GM19193 (cell line): ENCODE results near the gene RAD51B.

ENCODE experiments used
- POLR2A ChIP-seq: IDR thresholded peaks from 4 replicates; pipeline ENCODE4 v1.6.1; 2011; ENCODE audit not compliant: insufficient read depth, insufficient read length; ENCODE audit errors: extremely low read depth

The RAD51B gene

GRCh38 chr14:68593806-68594536 lies 774.4 kb downstream of the RAD51B start:
- no peak for TF ChIP-seq POLR2A

- TF ChIP-seq POLR2A = no peak
These were observed 775.3 kb downstream of the RAD51B start for GRCh38 chr14:68594737-68595380.

GRCh38 chr14:68596211-68596610 lies 776.6 kb downstream of the RAD51B start:
- no peak for TF ChIP-seq POLR2A

- no peak for TF ChIP-seq POLR2A
These were observed 777.1 kb downstream of the RAD51B start for GRCh38 chr14:68596701-68597100.

- TF ChIP-seq POLR2A = no peak
These were observed 778.5 kb downstream of the RAD51B start for GRCh38 chr14:68598089-68598488.

GRCh38 chr14:68598621-68599447 lies 779.3 kb downstream of the RAD51B start:
- no peak for TF ChIP-seq POLR2A

GRCh38 chr14:68599896-68600610 lies 780.5 kb downstream of the RAD51B start:
- no peak for TF ChIP-seq POLR2A

- TF ChIP-seq POLR2A = no peak
These were observed 782.9 kb downstream of the RAD51B start for GRCh38 chr14:68602507-68602906.

- TF ChIP-seq POLR2A = no peak
These were observed 784.2 kb downstream of the RAD51B start for GRCh38 chr14:68603533-68604360.

- no peak for TF ChIP-seq POLR2A
These were observed 784.8 kb downstream of the RAD51B start for GRCh38 chr14:68604361-68604730.

- no peak for TF ChIP-seq POLR2A
These were observed 785.2 kb downstream of the RAD51B start for GRCh38 chr14:68604822-68605221.

- no peak for TF ChIP-seq POLR2A
These were observed 786.6 kb downstream of the RAD51B start for GRCh38 chr14:68606176-68606575.

GRCh38 chr14:68606644-68607043 lies 787.1 kb downstream of the RAD51B start:
- TF ChIP-seq POLR2A = no peak
